HCT116 (cell line): ENCODE data around the gene NUB1. TPM values are rescaled to one million over a fixed set of nuclear protein-coding genes. Genes with fewer than 3 reads are reported as not detected.

Experiments
- ATAC-seq: fragments of 200-7000 bp; cut with Tn5 transposase; 2 replicates; pipeline ENCODE4 v1.9.1; 2020; ENCODE audit warnings: mild to moderate bottlenecking, moderate library complexity
- BruUV-seq: library from RNA; stranded (reverse); fragments of 400-500 nt; replicated peaks from 2 replicates; lab custom pipeline; 2021; lab: Mats Ljungman, UMichigan
- CTCF ChIA-PET: fragments of 300-600 bp; sonication (Branson Sonifier 250); formaldehyde crosslinking; loops from one replicate; lab custom pipeline; 2021; ENCODE audit warnings: antibody characterized with exemption; lab: Charles Lee
- POLR2A ChIA-PET: fragments of 300-600, 350-600 bp; sonication (Branson Sonifier 250); formaldehyde crosslinking; loops from one replicate; lab custom pipeline; 2021; ENCODE audit warnings: antibody characterized with exemption; lab: Charles Lee
- RAD21 ChIA-PET, 2 experiments: fragments of 300-600 bp; sonication (Branson Sonifier 250); formaldehyde crosslinking; loops; one replicate each; lab custom pipeline; 2023; ENCODE audit warnings: low total read pairs in 2 of 2; ENCODE audit not compliant: uncharacterized antibody in 2 of 2, unreplicated experiment in 2 of 2, low non-redundant PET in 1 of 2; lab: Charles Lee
- DNase-seq: peaks from one replicate; pipeline ENCODE4 v3.0.0-alpha.2; 2010; ENCODE audit warnings: low read depth, low spot score
- H2AFZ ChIP-seq: fragments of 200-600 bp; shearing (Covaris generic), sonication (generic); 2 replicates; pipeline ENCODE4 v1.6.1; 2017; ENCODE audit warnings: low read depth, mixed run types, mixed read lengths, antibody characterized with exemption, low read length; ENCODE audit not compliant: poor library complexity, severe bottlenecking
- H3K27ac ChIP-seq: 2 replicates; pipeline ENCODE4 v1.5.1; 2012; ENCODE audit warnings: low read depth, low read length
- H3K27me3 ChIP-seq: fragments of 200-600 bp; sonication (generic); 2 replicates; pipeline ENCODE4 v1.6.1; 2016; ENCODE audit warnings: mixed run types, low read length, mixed read lengths; ENCODE audit not compliant: insufficient read depth
- H3K36me3 ChIP-seq, 2 experiments: fragments of 200-500 bp in 1 of 2; fragments of 200-600 bp in 1 of 2; sonication (Bioruptor generic) in 1 of 2; sonication (generic) in 1 of 2; 2 replicates each; pipeline versions ENCODE4 v1.5.1 to v1.6.1; 2014 to 2016; ENCODE audit warnings: low read length in 2 of 2, inconsistent platforms in 1 of 2, mixed read lengths in 1 of 2, mixed run types in 1 of 2; ENCODE audit not compliant: insufficient read depth in 2 of 2, control insufficient read depth in 1 of 2
- H3K4me1 ChIP-seq, 2 experiments: fragments of 200-600 bp in 1 of 2; sonication (generic) in 1 of 2; 2 replicates each; pipeline versions ENCODE4 v1.5.1 to v1.6.1; 2012 to 2017; ENCODE audit warnings: low read length in 2 of 2, inconsistent platforms in 1 of 2, mild to moderate bottlenecking in 1 of 2, mixed read lengths in 1 of 2, mixed run types in 1 of 2, moderate library complexity in 1 of 2; ENCODE audit not compliant: insufficient read depth in 2 of 2, control insufficient read depth in 1 of 2
- H3K4me2 ChIP-seq: fragments of 200-600 bp; sonication (generic); 2 replicates; pipeline ENCODE4 v1.6.1; 2017; ENCODE audit warnings: mixed run types, low read length, mixed read lengths
- H3K4me3 ChIP-seq, 2 experiments: fragments of 200-600 bp in 1 of 2; sonication (generic) in 1 of 2; replicated peaks in 1 of 2; 2 replicates each; pipeline ENCODE4 v1.5.1; 2011 to 2016; ENCODE audit warnings: low read length in 2 of 2, control low read depth in 1 of 2, low read depth in 1 of 2, mild to moderate bottlenecking in 1 of 2, mixed read lengths in 1 of 2, mixed run types in 1 of 2
- H3K79me2 ChIP-seq: fragments of 200-600 bp; sonication (generic); 2 replicates; pipeline ENCODE4 v1.6.1; 2017; ENCODE audit warnings: mild to moderate bottlenecking, mixed run types, low read length, moderate library complexity, mixed read lengths; ENCODE audit not compliant: insufficient read depth
- H3K9ac ChIP-seq: fragments of 200-600 bp; sonication (generic); 2 replicates; pipeline ENCODE4 v1.6.1; 2016; ENCODE audit warnings: low read length, mixed read lengths
- H3K9me2 ChIP-seq: fragments of 200-600 bp; sonication (generic), shearing (Covaris generic); 2 replicates; pipeline ENCODE4 v1.6.1; 2017; ENCODE audit warnings: mixed run types, mild to moderate bottlenecking, moderate library complexity; ENCODE audit not compliant: insufficient read depth
- H3K9me3 ChIP-seq, 2 experiments: fragments of 200-500 bp in 1 of 2; fragments of 200-600 bp in 1 of 2; sonication (Bioruptor generic) in 1 of 2; sonication (generic) in 1 of 2; 2 replicates each; pipeline ENCODE4 v1.6.1; 2014 to 2017; ENCODE audit warnings: low read length in 2 of 2, mixed read lengths in 2 of 2, inconsistent platforms in 1 of 2, low read depth in 1 of 2, mild to moderate bottlenecking in 1 of 2, mixed run types in 1 of 2, moderate library complexity in 1 of 2; ENCODE audit not compliant: control insufficient read depth in 1 of 2, insufficient read depth in 1 of 2
- H4K20me1 ChIP-seq: fragments of 200-600 bp; sonication (generic), shearing (Covaris generic); 2 replicates; pipeline ENCODE4 v1.6.1; 2017; ENCODE audit warnings: mixed run types, mild to moderate bottlenecking, moderate library complexity; ENCODE audit not compliant: insufficient read depth
- CBX3 ChIP-seq: IDR thresholded peaks from 2 replicates; pipeline ENCODE4 v1.6.1; 2012; ENCODE audit warnings: low read depth
- ELF1 ChIP-seq: IDR thresholded peaks from 2 replicates; pipeline ENCODE4 v1.6.1; 2012; ENCODE audit warnings: low read depth, borderline replicate concordance
- EZH2 ChIP-seq: fragments of 200-600 bp; sonication (generic); IDR thresholded peaks from 2 replicates; pipeline ENCODE4 v1.6.1; 2017; ENCODE audit warnings: antibody characterized with exemption, mixed run types
- JUND ChIP-seq: IDR thresholded peaks from 2 replicates; pipeline ENCODE4 v1.6.1; 2012
- POLR2A ChIP-seq: IDR thresholded peaks from 2 replicates; pipeline ENCODE4 v1.7.0; 2011; ENCODE audit warnings: borderline replicate concordance; ENCODE audit not compliant: insufficient read depth, insufficient read length; ENCODE audit errors: extremely low read depth
- SIN3A ChIP-seq: IDR thresholded peaks from 2 replicates; pipeline ENCODE4 v1.6.1; 2012; ENCODE audit warnings: low read depth
- intact Hi-C: fragments of 100-400 bp; cut with micrococcal nuclease; formaldehyde crosslinking; loops from 2 replicates; pipeline ENCODE4 v1.10.0; 2022
- total RNA-seq: library from RNA; stranded (reverse); gene quantifications from one replicate; pipeline ENCODE4 v1.2.1, GENCODE V29; 2021; ENCODE audit not compliant: unreplicated experiment
- TF ChIP-seq, protein P1 (sequence below), 3 experiments: fragments of 200-600 bp in 1 of 3; sonication (generic) in 1 of 3; IDR thresholded peaks in 2 of 3; conservative IDR thresholded peaks in 1 of 3; 2 replicates each; pipeline ENCODE4 v1.5.1; 2012 to 2017; ENCODE audit warnings: low read depth in 2 of 3, low read length in 2 of 3, antibody characterized with exemption in 1 of 3, borderline replicate concordance in 1 of 3, control low read depth in 1 of 3, mild to moderate bottlenecking in 1 of 3, mixed read lengths in 1 of 3, mixed run types in 1 of 3, moderate library complexity in 1 of 3; ENCODE audit not compliant: insufficient read depth in 1 of 3
- TF ChIP-seq, protein P2 (sequence below): IDR thresholded peaks from 2 replicates; pipeline ENCODE4 v1.6.1; 2012

The NUB1 gene
- total RNA-seq, 1 experiment from 2014 or later: 44.0 TPM

DNA sequence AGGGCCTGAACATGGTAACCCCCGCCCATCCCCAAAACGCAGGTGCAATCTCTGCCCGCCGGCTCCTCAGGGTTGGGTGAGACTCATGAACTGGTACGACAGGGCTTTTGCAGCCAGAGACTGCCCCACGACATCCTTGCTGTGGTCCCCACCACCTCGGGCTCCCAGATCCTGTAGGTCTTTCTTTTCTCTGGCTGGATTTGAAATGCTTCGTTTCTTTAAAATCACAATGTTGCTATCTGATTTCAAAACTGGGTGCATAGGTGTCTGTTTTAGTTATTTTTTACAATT is 46.3 kb downstream of the NUB1 start (continued):
- TF ChIP-seq, protein P1, sequence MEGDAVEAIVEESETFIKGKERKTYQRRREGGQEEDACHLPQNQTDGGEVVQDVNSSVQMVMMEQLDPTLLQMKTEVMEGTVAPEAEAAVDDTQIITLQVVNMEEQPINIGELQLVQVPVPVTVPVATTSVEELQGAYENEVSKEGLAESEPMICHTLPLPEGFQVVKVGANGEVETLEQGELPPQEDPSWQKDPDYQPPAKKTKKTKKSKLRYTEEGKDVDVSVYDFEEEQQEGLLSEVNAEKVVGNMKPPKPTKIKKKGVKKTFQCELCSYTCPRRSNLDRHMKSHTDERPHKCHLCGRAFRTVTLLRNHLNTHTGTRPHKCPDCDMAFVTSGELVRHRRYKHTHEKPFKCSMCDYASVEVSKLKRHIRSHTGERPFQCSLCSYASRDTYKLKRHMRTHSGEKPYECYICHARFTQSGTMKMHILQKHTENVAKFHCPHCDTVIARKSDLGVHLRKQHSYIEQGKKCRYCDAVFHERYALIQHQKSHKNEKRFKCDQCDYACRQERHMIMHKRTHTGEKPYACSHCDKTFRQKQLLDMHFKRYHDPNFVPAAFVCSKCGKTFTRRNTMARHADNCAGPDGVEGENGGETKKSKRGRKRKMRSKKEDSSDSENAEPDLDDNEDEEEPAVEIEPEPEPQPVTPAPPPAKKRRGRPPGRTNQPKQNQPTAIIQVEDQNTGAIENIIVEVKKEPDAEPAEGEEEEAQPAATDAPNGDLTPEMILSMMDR (IDR thresholded peaks at IDR 0.05 in 2 of 3, conservative IDR thresholded peaks at IDR 0.05 in 1 of 3; ENCODE audit: borderline replicate concordance in 1 of 3, insufficient read depth in 1 of 3, low read depth in 2 of 3, low read length in 2 of 3): no peak
- TF ChIP-seq CBX3 (no peak), POLR2A (no peak), SIN3A (no peak), EZH2 (no peak), JUND (no peak)
- TF ChIP-seq, protein P2, sequence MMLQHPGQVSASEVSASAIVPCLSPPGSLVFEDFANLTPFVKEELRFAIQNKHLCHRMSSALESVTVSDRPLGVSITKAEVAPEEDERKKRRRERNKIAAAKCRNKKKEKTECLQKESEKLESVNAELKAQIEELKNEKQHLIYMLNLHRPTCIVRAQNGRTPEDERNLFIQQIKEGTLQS: no peak

DNA sequence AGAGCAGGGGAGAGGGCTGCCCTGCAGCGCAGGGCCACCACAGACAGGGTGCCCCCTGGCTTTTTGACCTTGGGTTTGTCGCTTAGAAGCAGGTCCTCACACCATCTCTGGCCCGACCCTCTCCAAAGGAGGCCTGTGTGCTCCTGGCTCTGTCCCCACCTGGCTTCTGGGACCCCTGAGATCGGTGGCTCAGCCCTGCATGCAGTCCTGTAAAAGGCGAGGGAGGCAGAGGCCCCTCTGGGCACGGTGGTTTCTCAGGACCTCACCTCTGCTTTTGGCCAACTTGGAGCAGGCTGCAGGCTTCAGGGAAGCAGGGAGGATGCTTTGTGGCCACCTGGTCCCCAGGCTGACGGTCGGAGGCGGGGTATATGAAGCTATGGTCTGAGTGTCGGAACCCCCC is 46.8 kb downstream of the NUB1 start:
- no peaks in the 10 kb centered on the region for H3K79me2 ChIP-seq
- CTCF ChIA-PET: no interaction called here
- H4K20me1 ChIP-seq: no peaks in the 10 kb centered on the region
- DNase-seq: no peak
- H3K27ac ChIP-seq: no peak overlapping the region
- no peak overlapping the region for H3K4me2 ChIP-seq
- intact Hi-C loops: no loop called here
- TF ChIP-seq ELF1: no peak
- TF ChIP-seq, all 23 proteins: peak for 0
- ATAC-seq: no peak
- Histone ChIP-seq H2AFZ (no peak overlapping the region), H3K4me3 (no peak overlapping the region), H3K4me1 (peaks cover 7 to 14% of the 10 kb centered on the region in 2 experiments; a peak in 3 of 4 replicates), H3K9me2 (no peaks in the 10 kb centered on the region), H3K9me3 (no peaks in the 10 kb centered on the region), H3K9ac (no peak overlapping the region), H3K27me3 (no peaks in the 10 kb centered on the region), H3K36me3 (no peaks in the 10 kb centered on the region)
- ChIA-PET POLR2A (no interaction called here), RAD21 (no interaction called here)
- no TSS peak for BruUV-seq
